Mucosa of rectum (tissue), 2 donors: ENCODE results near the gene PARD3B.

Experiments used
- H3K27ac ChIP-seq, 2 donors: one replicate each; pipeline ENCODE4 v1.7.0; 2013; ENCODE audit warnings: inconsistent platforms in 2 of 2, low read depth in 2 of 2, low read length in 2 of 2
- H3K27me3 ChIP-seq, 2 donors: one replicate each; pipeline ENCODE4 v1.7.0; 2013; ENCODE audit warnings: low read length in 2 of 2; ENCODE audit not compliant: control insufficient read depth in 2 of 2, insufficient read depth in 2 of 2
- H3K36me3 ChIP-seq, 2 donors: one replicate each; pipeline ENCODE4 v1.7.0; 2013; ENCODE audit warnings: low read length in 2 of 2; ENCODE audit not compliant: control insufficient read depth in 2 of 2, insufficient read depth in 2 of 2
- H3K4me1 ChIP-seq, 2 donors: one replicate each; pipeline ENCODE4 v1.7.0; 2013; ENCODE audit warnings: low read length in 2 of 2, mild to moderate bottlenecking in 1 of 2; ENCODE audit not compliant: control insufficient read depth in 2 of 2, insufficient read depth in 2 of 2
- H3K4me3 ChIP-seq, 2 donors: one replicate each; pipeline ENCODE4 v1.7.0; 2013; ENCODE audit warnings: low read length in 2 of 2
- H3K9ac ChIP-seq, 2 donors: one replicate each; pipeline ENCODE4 v1.7.0; 2013; ENCODE audit warnings: low read length in 2 of 2, low read depth in 1 of 2, mild to moderate bottlenecking in 1 of 2
- H3K9me3 ChIP-seq, 2 donors: one replicate each; pipeline ENCODE4 v1.7.0; 2013; ENCODE audit warnings: low read length in 2 of 2; ENCODE audit not compliant: control insufficient read depth in 2 of 2
- donor health status: healthy.
- donor health status: Normal muscosa, but diverticular disease.

PARD3B gene

DNA sequence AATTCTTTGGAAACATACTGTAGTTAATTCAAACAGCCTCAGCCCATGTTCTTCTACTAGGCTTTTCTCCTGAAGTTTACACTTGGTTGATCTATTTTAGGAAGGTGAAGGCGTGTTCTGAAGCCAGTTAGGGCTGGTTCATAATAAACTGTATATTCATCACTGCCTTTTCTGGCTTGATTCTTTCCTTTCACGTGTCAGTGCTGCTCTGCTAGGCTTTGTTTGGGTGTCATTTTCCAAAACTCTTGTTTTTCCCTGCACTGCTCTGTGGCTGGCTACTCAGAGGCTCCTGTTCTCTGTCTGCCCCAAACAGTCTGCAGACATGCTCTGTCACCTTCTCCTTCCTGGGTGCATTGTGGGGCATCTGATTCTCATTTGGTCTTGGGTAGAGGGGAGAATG is 136.1 kb downstream of the PARD3B start:
- no peak overlapping the region for H3K9ac ChIP-seq
- H3K27ac ChIP-seq = no peak overlapping the region
- no peaks in the 10 kb centered on the region for H3K27me3 ChIP-seq
- H3K9me3 ChIP-seq = no peaks in the 10 kb centered on the region
- no peaks in the 10 kb centered on the region for H3K36me3 ChIP-seq
- peaks cover 0 to 2% of the 10 kb centered on the region in 2 donors for H3K4me1 ChIP-seq
- no peak overlapping the region for H3K4me3 ChIP-seq

DNA sequence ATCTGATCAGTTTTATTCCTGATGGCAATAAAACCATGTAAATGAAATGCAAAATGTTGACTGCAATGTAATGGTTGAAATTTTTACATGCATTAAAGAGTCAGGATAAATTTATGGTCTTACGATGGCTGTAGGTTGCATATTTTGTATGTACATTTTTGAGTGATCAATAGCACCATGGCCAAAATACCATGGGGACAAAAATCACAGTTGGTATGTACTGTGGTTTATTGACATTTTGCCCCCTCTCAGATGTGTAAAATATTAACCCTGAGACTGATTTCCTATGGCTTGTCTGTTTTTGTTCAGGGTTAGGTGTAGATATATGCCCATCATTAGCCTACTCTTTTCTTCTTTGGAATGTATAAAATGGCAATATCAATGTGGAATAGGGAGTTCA is 138.1 kb downstream of the PARD3B start:
- Histone ChIP-seq H3K9me3 (no peaks in the 10 kb centered on the region), H3K27me3 (no peaks in the 10 kb centered on the region), H3K4me3 (no peak overlapping the region), H3K27ac (no peak overlapping the region), H3K36me3 (no peaks in the 10 kb centered on the region), H3K9ac (no peak overlapping the region), H3K4me1 (peaks cover 0 to 2% of the 10 kb centered on the region in 2 donors)

DNA sequence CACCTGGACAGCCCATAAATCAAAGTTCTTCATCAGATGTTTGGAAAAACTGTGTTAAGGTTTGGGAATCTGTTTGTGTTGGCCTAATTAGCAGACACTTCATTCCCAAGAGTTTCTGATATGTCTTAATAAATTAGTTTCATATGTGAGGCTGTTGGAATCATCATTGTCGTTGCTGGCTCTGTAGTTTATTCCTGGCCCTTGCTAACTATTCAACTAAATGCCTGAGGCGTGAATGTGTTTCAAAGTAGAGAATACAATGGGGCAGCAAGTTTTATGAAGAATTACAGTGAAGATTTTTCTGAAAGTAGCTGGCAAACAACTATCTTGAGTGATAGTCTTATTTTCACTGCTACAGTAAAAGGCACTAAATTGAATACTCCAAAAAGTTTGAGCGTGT is 141.1 kb downstream of the PARD3B start:
- H3K27ac ChIP-seq = no peak overlapping the region
- no peaks in the 10 kb centered on the region for H3K9me3 ChIP-seq
- no peak overlapping the region for H3K9ac ChIP-seq
- no peak overlapping the region for H3K4me3 ChIP-seq
- no peaks in the 10 kb centered on the region for H3K27me3 ChIP-seq
- peaks cover 0 to 2% of the 10 kb centered on the region in 2 donors for H3K4me1 ChIP-seq
- H3K36me3 ChIP-seq = no peaks in the 10 kb centered on the region

- Histone ChIP-seq H3K9ac (no peak overlapping the region), H3K27ac (no peak overlapping the region), H3K9me3 (no peaks in the 10 kb centered on the region), H3K4me3 (no peak overlapping the region), H3K27me3 (no peaks in the 10 kb centered on the region), H3K36me3 (no peaks in the 10 kb centered on the region), H3K4me1 (no peaks in the 10 kb centered on the region)
Observed at GRCh38 chr2:204687776-204688175, 142.5 kb downstream of the PARD3B start.

DNA sequence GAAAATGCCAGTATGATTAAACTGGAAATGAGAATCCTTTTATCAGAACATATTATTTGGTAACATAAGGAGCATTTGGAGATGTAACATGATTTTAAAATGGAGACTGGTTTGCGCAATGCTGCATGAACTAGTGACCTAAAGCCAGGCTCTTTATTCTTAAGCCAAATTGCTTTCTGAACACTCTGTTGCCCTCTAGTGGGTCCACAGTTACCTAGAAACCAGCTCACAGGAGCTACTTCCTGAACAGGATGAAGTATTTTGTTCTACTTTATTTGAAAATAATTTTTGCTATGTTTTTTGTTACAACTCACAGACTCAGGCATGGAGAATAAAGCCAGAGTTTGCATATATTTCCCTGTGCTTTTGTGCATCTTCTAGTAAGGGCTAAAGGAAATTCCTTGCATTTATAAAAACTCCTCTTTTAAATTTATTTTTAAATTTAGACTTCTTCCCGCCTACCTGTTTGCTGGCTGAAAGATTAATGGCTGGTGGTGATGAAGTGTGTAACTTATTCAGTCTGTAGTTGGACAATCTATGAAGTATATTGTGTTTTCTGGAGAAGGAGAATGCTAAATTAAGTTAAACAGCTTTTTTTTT is 146.7 kb downstream of the PARD3B start:
- Histone ChIP-seq H3K27me3 (no peaks in the 10 kb centered on the region), H3K9ac (no peak overlapping the region), H3K4me1 (no peaks in the 10 kb centered on the region), H3K4me3 (no peak overlapping the region), H3K27ac (no peak overlapping the region), H3K9me3 (no peaks in the 10 kb centered on the region), H3K36me3 (no peaks in the 10 kb centered on the region)

- H3K36me3 ChIP-seq = no peaks in the 10 kb centered on the region
- no peak overlapping the region for H3K4me3 ChIP-seq
- no peaks in the 10 kb centered on the region for H3K27me3 ChIP-seq
- no peak overlapping the region for H3K9ac ChIP-seq
- H3K4me1 ChIP-seq = no peaks in the 10 kb centered on the region
- no peaks in the 10 kb centered on the region for H3K9me3 ChIP-seq
- H3K27ac ChIP-seq = no peak overlapping the region
Observed at GRCh38 chr2:204692790-204693189, 147.5 kb downstream of the PARD3B start.

- no peaks in the 10 kb centered on the region for H3K27me3 ChIP-seq
- H3K4me3 ChIP-seq = no peak overlapping the region
- H3K9ac ChIP-seq = no peak overlapping the region
- H3K4me1 ChIP-seq = no peaks in the 10 kb centered on the region
- H3K9me3 ChIP-seq = no peaks in the 10 kb centered on the region
- no peak overlapping the region for H3K27ac ChIP-seq
- no peaks in the 10 kb centered on the region for H3K36me3 ChIP-seq
Observed at GRCh38 chr2:204693262-204693661, 148.0 kb downstream of the PARD3B start.

- Histone ChIP-seq H3K9me3 (no peaks in the 10 kb centered on the region), H3K27ac (no peak overlapping the region), H3K9ac (no peak overlapping the region), H3K27me3 (no peaks in the 10 kb centered on the region), H3K36me3 (no peaks in the 10 kb centered on the region), H3K4me3 (no peak overlapping the region), H3K4me1 (no peaks in the 10 kb centered on the region)
Observed at GRCh38 chr2:204695506-204695905, 150.2 kb downstream of the PARD3B start.

DNA sequence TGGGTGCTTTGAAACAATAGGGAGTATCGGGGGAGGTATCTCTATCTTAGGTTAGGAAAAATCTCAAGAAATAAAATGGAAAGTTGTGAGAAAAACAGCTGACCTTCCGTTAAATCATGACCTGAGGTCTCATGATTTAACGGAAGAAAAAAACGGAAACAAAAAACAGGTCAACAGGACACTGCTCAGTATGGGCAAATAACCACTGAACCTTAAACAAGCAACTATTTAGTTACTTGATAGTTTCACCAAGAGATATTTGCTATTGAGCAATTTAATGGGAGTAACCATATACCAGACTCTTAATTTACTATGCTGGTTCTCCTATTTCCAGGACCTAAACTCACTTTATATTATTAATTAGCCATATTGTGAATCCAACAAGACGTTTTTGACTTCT is 150.8 kb downstream of the PARD3B start:
- Histone ChIP-seq H3K4me3 (no peak overlapping the region), H3K27me3 (no peaks in the 10 kb centered on the region), H3K36me3 (no peaks in the 10 kb centered on the region), H3K27ac (no peak overlapping the region), H3K9ac (no peak overlapping the region), H3K9me3 (no peaks in the 10 kb centered on the region), H3K4me1 (no peaks in the 10 kb centered on the region)

GRCh38 chr2:204705243-204705932 is 160.1 kb downstream of the PARD3B start:
- H3K4me3 ChIP-seq = no peak overlapping the region
- H3K9me3 ChIP-seq = no peaks in the 10 kb centered on the region
- H3K9ac ChIP-seq = no peak overlapping the region
- no peaks in the 10 kb centered on the region for H3K36me3 ChIP-seq
- H3K27ac ChIP-seq = no peak overlapping the region
- H3K27me3 ChIP-seq = no peaks in the 10 kb centered on the region
- no peaks in the 10 kb centered on the region for H3K4me1 ChIP-seq
